ENCODE data around the gene ZNF836. TPM values are rescaled to one million over a fixed set of nuclear protein-coding genes. Genes with fewer than 3 reads are reported as not detected.

The ZNF836 gene
- total RNA-seq (2022; extraction: Qiagen RNA extraction), result 0.68 to 1.4 TPM (median 0.82 TPM) in 5 replicates

DNA sequence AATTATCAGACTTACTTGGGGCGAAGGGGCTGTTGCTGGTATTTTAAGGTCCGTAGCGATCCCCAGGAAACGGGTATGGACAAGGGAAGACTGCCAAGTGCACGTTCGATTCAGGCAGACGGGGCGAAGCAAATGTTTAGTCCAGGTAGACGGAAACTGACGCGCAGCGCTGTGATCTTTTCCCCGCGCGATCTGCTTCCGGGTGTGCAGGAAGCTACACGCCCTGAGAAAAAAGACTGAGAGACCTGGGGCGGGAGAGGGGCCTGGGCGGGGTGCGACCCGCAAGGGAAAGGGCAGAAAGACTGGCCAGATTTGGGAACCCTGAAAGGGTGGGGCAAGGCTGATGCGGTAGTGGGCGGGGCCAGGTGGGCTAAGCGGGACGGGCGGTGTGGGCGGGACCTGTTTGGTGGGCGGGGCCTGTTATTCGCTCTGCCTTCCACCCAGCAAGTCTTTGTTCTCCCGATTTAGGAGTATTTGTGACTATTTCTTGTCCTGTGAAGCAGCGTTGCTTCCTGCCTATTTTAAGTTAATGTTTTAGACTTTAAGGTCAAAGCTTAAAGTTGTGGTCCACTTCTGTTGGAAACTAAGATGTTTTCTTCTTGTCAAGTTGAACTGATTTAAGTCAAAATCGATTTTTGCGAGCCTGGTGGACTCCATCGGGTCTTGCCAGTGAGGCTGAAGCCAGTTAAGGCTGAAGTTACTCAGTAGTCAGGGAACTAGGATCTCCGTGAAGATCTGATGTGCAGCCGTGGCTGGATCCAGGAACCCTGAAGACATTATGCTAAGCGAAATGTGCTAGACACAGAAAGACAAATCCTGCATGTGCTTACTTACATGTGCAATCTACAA, at the start of gene ZNF836:
ZNF836 (minus strand) TSS at position 301 of the 849 bp plus-strand sequence. CDS start 3,549 bp downstream, outside the sequence.

DNA sequence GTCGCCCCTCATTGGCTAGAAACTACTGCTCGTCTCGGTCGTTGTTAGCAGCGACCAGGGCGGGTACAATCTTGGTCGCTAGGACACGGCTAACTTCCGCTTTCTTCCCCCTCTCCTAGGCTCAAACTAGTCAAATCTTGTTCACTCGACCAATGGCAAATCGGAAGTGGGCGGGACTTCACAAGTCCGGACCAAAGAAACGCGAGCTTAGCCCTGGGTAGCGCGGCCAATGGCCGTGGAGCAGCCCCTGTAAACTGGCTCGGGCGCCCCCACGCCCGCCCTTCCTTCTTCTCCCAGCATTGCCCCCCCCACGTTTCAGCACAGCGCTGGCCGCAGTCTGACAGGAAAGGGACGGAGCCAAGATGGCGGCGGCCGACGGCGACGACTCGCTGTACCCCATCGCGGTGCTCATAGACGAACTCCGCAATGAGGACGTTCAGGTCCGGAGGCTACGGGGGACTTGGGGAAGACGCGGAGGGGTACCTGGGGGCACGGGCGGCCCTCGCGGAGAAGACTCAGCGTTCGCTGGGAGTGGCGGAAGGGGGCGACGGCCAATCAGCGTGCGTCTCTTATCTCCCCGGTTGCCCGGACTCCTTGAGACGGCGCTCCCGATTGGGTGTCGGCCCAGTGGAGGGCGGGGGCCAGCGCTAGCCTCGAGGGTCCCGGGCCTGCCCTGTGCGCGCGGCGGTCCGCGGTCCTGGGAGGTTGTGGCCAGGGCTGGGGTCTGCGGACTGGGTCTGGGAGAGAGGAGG, 18.5 kb upstream of the ZNF836 start, which contains the start of gene PPP2R1A:
PPP2R1A (plus strand) TSS at position 318 of the 752 bp plus-strand sequence; CDS start at position 363, 45 bp downstream.

GRCh38 chr19:52139252-52140031, 32.0 kb downstream of the ZNF836 start, which contains the start of gene ZNF616:
Gene ZNF616, minus strand, starts transcription at chr19:52139938. Its CDS starts 9,426 bp downstream, at chr19:52130512.

Other genes with a start within 250 kb of the ZNF836 start
- gene ZNF613, start 244.1 kb downstream of the ZNF836 start, total RNA-seq (2022; extraction: Qiagen RNA extraction), result 0.65 to 1.8 TPM (median 1.3 TPM) in 5 replicates
- gene ZNF350, start 184.8 kb downstream of the ZNF836 start, total RNA-seq (2022; extraction: Qiagen RNA extraction), result 3.0 to 6.1 TPM (median 4.7 TPM) in 5 replicates
- gene ZNF615, start 163.4 kb downstream of the ZNF836 start, total RNA-seq (2022; extraction: Qiagen RNA extraction), result 3.1 to 4.9 TPM (median 3.9 TPM) in 5 replicates
- 2.9 to 3.7 TPM (median 3.1 TPM) in 5 replicates for gene ZNF614, start 143.2 kb downstream of the ZNF836 start, total RNA-seq (2022; extraction: Qiagen RNA extraction)
- 1.5 to 1.9 TPM (median 1.6 TPM) in 5 replicates for gene ZNF432, start 122.8 kb downstream of the ZNF836 start, total RNA-seq (2022; extraction: Qiagen RNA extraction)
- gene ZNF841, start 75.9 kb downstream of the ZNF836 start, total RNA-seq (2022; extraction: Qiagen RNA extraction), result 1.8 to 2.7 TPM (median 2.4 TPM) in 5 replicates
- gene ZNF616, start 31.7 kb downstream of the ZNF836 start, total RNA-seq (2022; extraction: Qiagen RNA extraction), result 0.61 to 1.2 TPM (median 0.68 TPM) in 5 replicates
- 186 to 314 TPM (median 307 TPM) in 5 replicates for gene PPP2R1A, start 18.4 kb upstream of the ZNF836 start, total RNA-seq (2022; extraction: Qiagen RNA extraction)
- gene ZNF766, start 98.0 kb upstream of the ZNF836 start, total RNA-seq (2022; extraction: Qiagen RNA extraction), result 5.6 to 12.8 TPM (median 8.5 TPM) in 5 replicates
- 6.9 to 17.9 TPM (median 17.1 TPM) in 5 replicates for gene ZNF480, start 125.5 kb upstream of the ZNF836 start, total RNA-seq (2022; extraction: Qiagen RNA extraction)
- 0.08 TPM in 1 of 5 replicates, not detected in the others for gene ZNF610, start 164.6 kb upstream of the ZNF836 start, total RNA-seq (2022; extraction: Qiagen RNA extraction)
- 0.55 to 1.3 TPM (median 0.70 TPM) in 5 replicates for gene ZNF880, start 198.3 kb upstream of the ZNF836 start, total RNA-seq (2022; extraction: Qiagen RNA extraction)
- gene ZNF528, start 226.2 kb upstream of the ZNF836 start, total RNA-seq (2022; extraction: Qiagen RNA extraction), result 0.08 to 0.21 TPM (median 0.10 TPM) in 4 of 5 replicates, not detected in the other

Measured in A549 treated with CORT108297 at 1 μM for 4 hours (cell line).